ENCODE measurements around the gene WASHC4.

The WASHC4 gene

GRCh38 chr12:105157606-105158005, 50.1 kb downstream of the WASHC4 start:
- Histone ChIP-seq H3K27me3 (no peaks in the 10 kb centered on the region), H3K9me3 (no peaks in the 10 kb centered on the region), H3K4me1 (no peaks in the 10 kb centered on the region), H3K4me3 (no peak overlapping the region), H3K36me3 (peaks cover 56 to 78% (median 65%) of the 10 kb centered on the region in 3 donors), H3K27ac (no peak overlapping the region)
- DNase-seq = no peak
- intact Hi-C loops (cut with DNase I; ENCODE audit: low total_unique reads) = no loop called here
- no peak for TF ChIP-seq CTCF (IDR thresholded peaks at IDR 0.05)

- no peak for TF ChIP-seq CTCF (IDR thresholded peaks at IDR 0.05)
- peaks cover 49 to 78% (median 65%) of the 10 kb centered on the region in 3 donors for H3K36me3 ChIP-seq
These were observed 51.3 kb downstream of the WASHC4 start for GRCh38 chr12:105158876-105159275.

GRCh38 chr12:105162174-105162573, 54.6 kb downstream of the WASHC4 start:
- peaks cover 60 to 91% (median 80%) of the 10 kb centered on the region in 3 donors for H3K36me3 ChIP-seq
- no peak for TF ChIP-seq CTCF (IDR thresholded peaks at IDR 0.05)
- intact Hi-C loops (cut with DNase I; ENCODE audit: low total_unique reads) = no loop called here
- H3K9me3 ChIP-seq = no peaks in the 10 kb centered on the region
- H3K4me1 ChIP-seq = no peaks in the 10 kb centered on the region
- no peak overlapping the region for H3K27ac ChIP-seq
- no peaks in the 10 kb centered on the region for H3K27me3 ChIP-seq
- no peak for DNase-seq
- H3K4me3 ChIP-seq = no peak overlapping the region

More at GRCh38 chr12:105158876-105159275, 51.3 kb downstream of the WASHC4 start:
- Histone ChIP-seq H3K4me3 (no peak overlapping the region), H3K9me3 (no peaks in the 10 kb centered on the region), H3K27ac (no peak overlapping the region), H3K27me3 (no peaks in the 10 kb centered on the region), H3K4me1 (no peaks in the 10 kb centered on the region)
- intact Hi-C loops (cut with DNase I; ENCODE audit: low total_unique reads) = no loop called here
- DNase-seq = no peak

GRCh38 chr12:105164068-105164467, 56.5 kb downstream of the WASHC4 start:
- Histone ChIP-seq H3K36me3 (peaks cover 60 to 84% (median 77%) of the 10 kb centered on the region in 3 donors), H3K27ac (no peak overlapping the region), H3K27me3 (no peaks in the 10 kb centered on the region), H3K9me3 (no peaks in the 10 kb centered on the region), H3K4me1 (no peaks in the 10 kb centered on the region), H3K4me3 (no peak overlapping the region)
- intact Hi-C loops (cut with DNase I; ENCODE audit: low total_unique reads) = no loop called here
- no peak for TF ChIP-seq CTCF (IDR thresholded peaks at IDR 0.05)
- no peak for DNase-seq

GRCh38 chr12:105166736-105167135, 59.2 kb downstream of the WASHC4 start:
- no peaks in the 10 kb centered on the region for H3K9me3 ChIP-seq
- H3K4me1 ChIP-seq = no peaks in the 10 kb centered on the region
- H3K27ac ChIP-seq = no peak overlapping the region
- peaks cover 55 to 82% (median 81%) of the 10 kb centered on the region in 3 donors for H3K36me3 ChIP-seq
- intact Hi-C loops (cut with DNase I; ENCODE audit: low total_unique reads) = no loop called here
- H3K27me3 ChIP-seq = no peaks in the 10 kb centered on the region
- no peak overlapping the region for H3K4me3 ChIP-seq
- TF ChIP-seq CTCF (IDR thresholded peaks at IDR 0.05) = no peak
- no peak for DNase-seq

- TF ChIP-seq CTCF (IDR thresholded peaks at IDR 0.05) = no peak
- no peaks in the 10 kb centered on the region for H3K27me3 ChIP-seq
- no peak overlapping the region for H3K4me3 ChIP-seq
- H3K9me3 ChIP-seq = no peaks in the 10 kb centered on the region
- no peak for DNase-seq
- intact Hi-C loops (cut with DNase I; ENCODE audit: low total_unique reads) = no loop called here
- H3K4me1 ChIP-seq = no peaks in the 10 kb centered on the region
- H3K36me3 ChIP-seq = peaks cover 53 to 81% (median 76%) of the 10 kb centered on the region in 3 donors
- no peak overlapping the region for H3K27ac ChIP-seq
These were observed 59.8 kb downstream of the WASHC4 start for GRCh38 chr12:105167346-105167745.

Measured in tibial artery (tissue), 4 donors.